Calu3 (cell line): ENCODE results near the gene RAB11FIP5. TPM values are rescaled to one million over a fixed set of nuclear protein-coding genes. Genes with fewer than 3 reads are reported as not detected.

Experiments used
- BruUV-seq: library from RNA; stranded (reverse); fragments of 400-500 nt; replicated peaks from 2 replicates; lab custom pipeline; 2021; lab: Mats Ljungman, UMichigan
- CTCF ChIA-PET: fragments of 300-600 bp; sonication (Branson Sonifier 250); formaldehyde crosslinking; loops from one replicate; lab custom pipeline; 2022; ENCODE audit warnings: antibody characterized with exemption; lab: Charles Lee
- DNase-seq: peaks from one replicate; pipeline ENCODE4 v3.0.0; 2022
- H3K27ac Mint-ChIP-seq: one replicate; pipeline ENCODE4 v1.8.0; 2022; ENCODE audit warnings: mixed read lengths; ENCODE audit not compliant: unreplicated experiment
- H3K27me3 Mint-ChIP-seq: one replicate; pipeline ENCODE4 v1.8.0; 2022; ENCODE audit warnings: mixed read lengths; ENCODE audit not compliant: unreplicated experiment
- H3K36me3 Mint-ChIP-seq: one replicate; pipeline ENCODE4 v1.8.0; 2022; ENCODE audit warnings: mild to moderate bottlenecking, moderate library complexity, mixed read lengths; ENCODE audit not compliant: insufficient read depth, unreplicated experiment
- H3K4me1 Mint-ChIP-seq: one replicate; pipeline ENCODE4 v1.8.0; 2022; ENCODE audit warnings: mild to moderate bottlenecking, low read depth, mixed read lengths; ENCODE audit not compliant: unreplicated experiment
- H3K4me3 Mint-ChIP-seq: one replicate; pipeline ENCODE4 v1.8.0; 2022; ENCODE audit warnings: mild to moderate bottlenecking, low read depth, moderate library complexity, mixed read lengths; ENCODE audit not compliant: unreplicated experiment
- H3K9me3 Mint-ChIP-seq: one replicate; pipeline ENCODE4 v1.8.0; 2022; ENCODE audit warnings: low read depth, mixed read lengths; ENCODE audit not compliant: unreplicated experiment
- intact Hi-C: fragments of 100-400 bp; cut with micrococcal nuclease; formaldehyde crosslinking; loops from one replicate; pipeline ENCODE4 v1.10.0; 2022; ENCODE audit not compliant: unreplicated experiment
- total RNA-seq: library from RNA; stranded (reverse); gene quantifications from 2 replicates; pipeline ENCODE4 v1.2.3, GENCODE V29; 2022
- TF ChIP-seq, protein P1 (sequence below): fragments of 200-600 bp; IDR thresholded peaks from one replicate; pipeline ENCODE4 v1.8.0; 2022; ENCODE audit warnings: antibody characterized with exemption; ENCODE audit not compliant: unreplicated experiment

The RAB11FIP5 gene
- total RNA-seq, 1 experiment from 2014 or later: 20.2 TPM

DNA sequence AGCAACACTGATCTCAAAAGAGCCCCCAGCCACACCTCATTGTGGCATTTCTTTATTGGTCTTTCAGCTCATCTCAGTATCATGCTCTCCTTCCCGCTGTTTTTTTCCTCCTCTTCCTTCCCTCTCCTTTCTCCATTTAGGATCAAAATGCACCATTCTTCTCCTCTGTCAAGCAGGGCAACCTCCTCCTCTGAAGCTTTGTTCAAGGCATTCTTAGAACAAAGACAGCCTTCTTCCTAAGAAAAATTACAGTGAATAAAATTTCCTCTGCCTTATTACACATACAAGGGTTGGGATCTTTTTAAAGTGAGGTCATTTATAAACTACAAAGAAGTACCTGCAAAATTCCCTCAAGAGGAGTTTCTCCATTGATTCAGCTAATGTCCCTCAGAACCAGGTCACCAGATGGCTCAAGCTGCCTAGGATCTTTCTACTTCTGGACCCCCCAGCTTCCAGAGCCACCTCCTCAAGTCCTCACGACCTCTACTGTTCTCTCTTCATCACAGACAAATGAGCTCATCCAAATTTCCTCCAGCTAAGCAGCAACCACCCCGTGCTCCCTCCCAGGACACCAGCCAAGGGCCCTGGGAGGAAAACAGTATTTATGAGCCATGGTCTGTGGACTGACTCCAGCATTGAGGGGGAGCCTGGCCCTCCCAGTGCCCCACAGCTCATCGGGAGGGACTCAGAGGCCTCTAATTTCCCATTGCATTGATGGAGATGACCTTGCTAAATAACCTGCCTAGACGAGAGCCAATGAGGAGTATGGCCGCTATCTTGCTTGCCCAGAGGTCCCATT is 59.2 kb downstream of the RAB11FIP5 start:
- Mint-ChIP-seq H3K4me3 (no peak overlapping the region), H3K9me3 (no peaks in the 10 kb centered on the region), H3K27ac (no peak overlapping the region), H3K4me1 (no peaks in the 10 kb centered on the region), H3K36me3 (no peaks in the 10 kb centered on the region), H3K27me3 (no peaks in the 10 kb centered on the region)
- TF ChIP-seq, protein P1, sequence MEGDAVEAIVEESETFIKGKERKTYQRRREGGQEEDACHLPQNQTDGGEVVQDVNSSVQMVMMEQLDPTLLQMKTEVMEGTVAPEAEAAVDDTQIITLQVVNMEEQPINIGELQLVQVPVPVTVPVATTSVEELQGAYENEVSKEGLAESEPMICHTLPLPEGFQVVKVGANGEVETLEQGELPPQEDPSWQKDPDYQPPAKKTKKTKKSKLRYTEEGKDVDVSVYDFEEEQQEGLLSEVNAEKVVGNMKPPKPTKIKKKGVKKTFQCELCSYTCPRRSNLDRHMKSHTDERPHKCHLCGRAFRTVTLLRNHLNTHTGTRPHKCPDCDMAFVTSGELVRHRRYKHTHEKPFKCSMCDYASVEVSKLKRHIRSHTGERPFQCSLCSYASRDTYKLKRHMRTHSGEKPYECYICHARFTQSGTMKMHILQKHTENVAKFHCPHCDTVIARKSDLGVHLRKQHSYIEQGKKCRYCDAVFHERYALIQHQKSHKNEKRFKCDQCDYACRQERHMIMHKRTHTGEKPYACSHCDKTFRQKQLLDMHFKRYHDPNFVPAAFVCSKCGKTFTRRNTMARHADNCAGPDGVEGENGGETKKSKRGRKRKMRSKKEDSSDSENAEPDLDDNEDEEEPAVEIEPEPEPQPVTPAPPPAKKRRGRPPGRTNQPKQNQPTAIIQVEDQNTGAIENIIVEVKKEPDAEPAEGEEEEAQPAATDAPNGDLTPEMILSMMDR: no peak
- CTCF ChIA-PET: no interaction called here
- intact Hi-C loops: no loop called here
- no TSS peak for BruUV-seq
- no peak for DNase-seq

DNA sequence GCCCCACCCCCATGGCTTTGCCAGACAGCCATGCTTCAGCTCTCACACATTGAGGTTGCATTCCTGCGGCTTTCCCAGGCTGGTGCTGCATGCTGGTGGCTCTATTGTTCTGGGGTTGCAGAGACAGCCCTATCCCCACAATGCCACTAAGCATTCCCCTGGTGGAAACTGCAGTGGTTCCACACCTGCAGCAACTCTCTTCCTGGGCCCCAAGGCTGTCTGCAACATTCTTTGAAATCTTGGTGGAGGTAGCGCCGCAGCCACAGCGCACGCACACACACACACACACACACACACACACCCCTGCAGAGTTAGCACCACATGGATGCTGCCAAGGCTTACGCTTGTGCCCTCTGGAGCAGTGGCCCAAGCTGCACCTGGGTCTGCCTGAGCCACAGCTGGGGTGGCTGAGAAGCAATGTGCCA is 62.6 kb downstream of the RAB11FIP5 start:
- CTCF ChIA-PET: no interaction called here
- Mint-ChIP-seq H3K27ac (no peak overlapping the region), H3K4me3 (no peak overlapping the region), H3K36me3 (no peaks in the 10 kb centered on the region), H3K27me3 (no peaks in the 10 kb centered on the region), H3K4me1 (no peaks in the 10 kb centered on the region), H3K9me3 (no peaks in the 10 kb centered on the region)
- DNase-seq: no peak
- no TSS peak for BruUV-seq
- intact Hi-C loops: no loop called here
- TF ChIP-seq, protein P1: no peak

DNA sequence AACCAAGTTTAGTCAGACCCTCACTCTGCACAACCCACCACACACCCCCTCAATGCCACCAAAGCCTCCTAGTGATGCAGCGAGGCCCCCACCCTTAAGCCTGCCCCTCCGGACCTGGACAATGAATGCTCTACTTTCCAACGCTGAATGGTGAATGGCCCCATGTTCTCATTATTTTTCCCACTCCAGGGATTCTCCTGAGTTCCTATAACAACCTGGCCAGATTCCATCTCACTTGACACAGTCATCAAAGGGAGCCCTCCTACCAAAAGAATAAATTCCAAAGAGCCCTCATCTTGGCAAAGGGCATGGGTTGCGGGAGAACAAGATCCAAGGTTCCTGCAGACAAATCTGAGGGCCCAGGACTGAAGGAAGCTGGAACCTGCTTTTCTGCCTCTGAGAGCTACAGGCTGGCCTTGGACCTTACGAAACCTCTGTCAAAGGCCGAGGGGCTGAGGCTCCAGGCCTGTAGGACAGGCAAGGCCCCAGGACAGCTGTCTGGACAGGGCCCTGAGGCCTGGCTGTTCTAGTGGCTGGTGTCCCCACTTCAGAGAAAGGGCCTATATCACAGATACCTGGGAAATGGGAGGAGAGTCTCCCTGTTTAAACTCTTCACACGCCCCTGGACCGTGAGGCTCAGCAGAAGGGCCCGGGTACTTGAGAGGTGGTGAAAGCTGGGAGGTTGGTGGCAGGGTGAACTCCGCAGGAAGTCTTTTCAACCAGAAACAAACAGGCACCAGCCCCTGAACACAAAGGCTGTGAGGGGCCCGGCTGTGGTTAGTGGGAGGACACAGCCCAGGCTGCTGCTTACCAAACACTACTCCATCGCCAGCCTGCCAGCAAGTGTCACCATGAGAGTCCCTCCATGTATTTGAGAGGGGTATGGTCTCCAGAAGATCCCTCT is 68.6 kb downstream of the RAB11FIP5 start:
- no peak overlapping the region for H3K27ac Mint-ChIP-seq
- no peaks in the 10 kb centered on the region for H3K9me3 Mint-ChIP-seq
- H3K4me1 Mint-ChIP-seq: no peaks in the 10 kb centered on the region
- H3K36me3 Mint-ChIP-seq: no peaks in the 10 kb centered on the region
- BruUV-seq: no TSS peak
- DNase-seq: no peak
- H3K27me3 Mint-ChIP-seq: no peaks in the 10 kb centered on the region
- CTCF ChIA-PET: no interaction called here
- intact Hi-C loops: no loop called here
- no peak overlapping the region for H3K4me3 Mint-ChIP-seq
- TF ChIP-seq, protein P1: no peak

DNA sequence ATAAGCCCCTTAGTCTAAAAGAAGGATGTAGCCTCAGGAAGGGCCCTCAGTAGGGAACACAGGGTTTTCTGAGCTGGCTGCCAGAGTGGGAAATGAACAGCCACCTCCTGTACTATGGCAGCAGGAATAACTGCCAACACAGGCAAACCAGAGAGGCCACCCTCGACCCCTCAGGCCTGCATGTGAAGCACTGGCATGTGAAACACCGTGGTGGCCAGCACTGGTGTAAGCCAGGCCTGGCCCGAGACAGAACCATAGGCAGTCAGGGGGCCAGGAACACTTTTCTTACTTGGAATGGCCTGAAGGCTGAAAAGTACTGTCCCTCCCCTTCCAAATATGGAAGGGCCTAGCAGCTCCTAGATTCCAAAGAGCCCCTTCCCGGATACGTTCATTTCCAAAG is 69.5 kb downstream of the RAB11FIP5 start:
- no peak for DNase-seq
- Mint-ChIP-seq H3K27ac (no peak overlapping the region), H3K27me3 (no peaks in the 10 kb centered on the region), H3K4me3 (no peak overlapping the region), H3K9me3 (no peaks in the 10 kb centered on the region), H3K4me1 (no peaks in the 10 kb centered on the region), H3K36me3 (no peaks in the 10 kb centered on the region)
- TF ChIP-seq, protein P1: no peak
- CTCF ChIA-PET: no interaction called here
- intact Hi-C loops: no loop called here
- no TSS peak for BruUV-seq
